Mucosa of gallbladder (tissue), 1 donor: Measurements from ENCODE around the gene CDH2. TPM values are rescaled to one million over a fixed set of nuclear protein-coding genes. Genes with fewer than 3 reads are reported as not detected.
"Not testable (repeated sequence)": the region's sequence is repeated elsewhere in the genome, so short reads cannot be mapped to it uniquely, and the experiment has no call there.

Experiments used
- DNase-seq: peaks from one replicate; pipeline ENCODE4 v3.0.0-alpha.2; 2020; ENCODE audit warnings: low spot score
- total RNA-seq: library from RNA; stranded (reverse); gene quantifications from one replicate; pipeline ENCODE4 v1.2.1, GENCODE V29; 2021
- donor health status: DM: no; HTN: no; CAD: no.

Gene CDH2
- total RNA-seq, 1 donor from 2014 or later: 3.1 TPM

GRCh38 chr18:27921392-27921791 is 255.5 kb downstream of the CDH2 start:
- DNase-seq: no peak

GRCh38 chr18:27920836-27921235 is 256.1 kb downstream of the CDH2 start:
- DNase-seq: no peak

- DNase-seq: not testable (repeated sequence)
Measured at GRCh38 chr18:27906189-27906588, 270.7 kb downstream of the CDH2 start.

GRCh38 chr18:27903906-27904305 is 273.0 kb downstream of the CDH2 start:
- DNase-seq: no peak

GRCh38 chr18:27901424-27902226 is 275.3 kb downstream of the CDH2 start:
- DNase-seq: no peak
